ENCODE data around the gene C2CD2. TPM values are rescaled to one million over a fixed set of nuclear protein-coding genes. Genes with fewer than 3 reads are reported as not detected.

Gene C2CD2
- total RNA-seq, 1 donor from 2014 or later, result 23.8 TPM

GRCh38 chr21:41856572-41856971 is 97.2 kb downstream of the C2CD2 start:
- H3K4me1 ChIP-seq, result no peaks in the 10 kb centered on the region
- no peak overlapping the region for H3K4me3 ChIP-seq
- no peaks in the 10 kb centered on the region for H3K27me3 ChIP-seq (ENCODE audit: low read depth)
- peaks cover 63% of the 10 kb centered on the region for H3K36me3 ChIP-seq
- TF ChIP-seq CTCF (IDR thresholded peaks at IDR 0.05), result no peak
- no peak overlapping the region for H3K27ac ChIP-seq
- H3K9me3 ChIP-seq, result no peaks in the 10 kb centered on the region
- ATAC-seq (no peak), DNase-seq (no peak)
- intact Hi-C loops (cut with DNase I), result no loop called here

DNA sequence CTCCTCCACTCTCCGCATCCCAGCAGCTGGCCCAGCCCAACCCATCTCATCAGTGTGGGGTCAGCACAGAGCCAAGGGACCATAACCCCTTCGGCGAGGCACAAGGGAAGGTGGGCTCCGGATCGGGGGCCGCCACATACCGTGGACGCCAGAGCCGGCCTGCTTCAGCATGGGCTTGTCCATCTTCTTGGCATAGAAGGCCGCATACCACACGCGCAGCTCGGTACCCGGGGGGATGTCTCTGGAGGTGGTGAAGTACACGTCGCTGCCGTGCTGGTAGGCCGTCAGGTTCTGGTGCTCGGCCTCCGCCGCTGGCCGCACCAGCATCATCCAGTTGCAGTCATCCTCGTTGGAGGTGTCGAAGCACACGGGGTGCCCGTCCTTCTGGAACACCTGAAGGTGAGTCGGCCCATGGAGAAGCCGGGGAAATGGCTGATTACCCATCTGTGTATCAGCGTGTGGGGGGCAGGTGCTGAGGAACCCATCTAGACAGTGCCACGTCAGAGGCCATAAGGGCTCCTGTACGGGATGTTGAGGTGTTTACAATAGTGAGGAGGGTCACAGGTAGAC is 99.3 kb downstream of the C2CD2 start:
- Histone ChIP-seq H3K36me3 (peaks cover 68% of the 10 kb centered on the region), H3K4me3 (no peak overlapping the region), H3K27ac (no peak overlapping the region), H3K9me3 (no peaks in the 10 kb centered on the region), H3K27me3 (ENCODE audit: low read depth) (no peaks in the 10 kb centered on the region), H3K4me1 (no peaks in the 10 kb centered on the region)
- intact Hi-C loops (cut with DNase I), result no loop called here
- DNase-seq (no peak), ATAC-seq (no peak)
- no peak for TF ChIP-seq CTCF (IDR thresholded peaks at IDR 0.05)

GRCh38 chr21:41852929-41853320 is 100.9 kb downstream of the C2CD2 start:
- no peak overlapping the region for H3K27ac ChIP-seq
- H3K4me3 ChIP-seq, result no peak overlapping the region
- DNase-seq (no peak), ATAC-seq (no peak)
- no peaks in the 10 kb centered on the region for H3K9me3 ChIP-seq
- no peaks in the 10 kb centered on the region for H3K27me3 ChIP-seq (ENCODE audit: low read depth)
- TF ChIP-seq CTCF (IDR thresholded peaks at IDR 0.05), result no peak
- H3K4me1 ChIP-seq, result no peaks in the 10 kb centered on the region
- intact Hi-C loops (cut with DNase I), result no loop called here
- H3K36me3 ChIP-seq, result peaks cover 57% of the 10 kb centered on the region

DNA sequence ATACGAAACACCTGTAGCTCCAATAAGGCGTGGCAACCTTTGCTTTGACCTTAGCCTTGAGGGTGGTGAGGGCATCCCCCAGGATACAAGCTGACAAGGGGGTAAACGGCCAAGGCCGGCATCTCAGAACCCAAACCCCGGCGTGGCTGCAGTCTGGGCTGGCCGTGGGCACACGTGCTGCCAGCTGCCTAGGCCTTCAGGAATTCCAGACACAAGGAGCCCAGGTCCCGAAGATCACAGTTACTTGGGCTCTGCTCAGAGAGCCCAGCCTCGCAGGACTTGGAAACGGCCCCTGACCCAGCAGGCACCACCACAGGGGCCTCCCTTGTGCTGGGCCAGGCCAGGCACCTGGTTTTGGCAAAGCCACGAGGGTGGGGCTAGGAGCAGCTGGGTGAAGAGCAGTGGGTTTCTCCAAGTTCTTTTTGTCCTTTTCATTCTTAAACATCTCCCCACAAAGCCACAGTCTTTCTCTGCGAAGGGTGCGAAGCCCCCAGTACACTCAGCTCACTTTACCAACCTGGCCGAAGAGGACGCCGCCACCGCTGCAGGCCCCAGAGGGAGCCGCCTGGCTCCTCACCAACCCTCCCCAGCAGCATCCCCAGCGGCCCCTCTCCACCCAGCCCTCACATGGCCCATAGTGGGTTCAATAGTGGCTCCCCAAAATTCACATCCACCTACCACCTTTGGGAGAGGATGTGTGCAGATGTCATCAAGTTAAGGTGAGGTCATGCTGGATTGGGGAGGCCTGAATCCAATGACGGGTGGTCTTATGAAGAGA is 101.5 kb downstream of the C2CD2 start:
- ATAC-seq (no peak), DNase-seq (no peak)
- no peak for TF ChIP-seq CTCF (IDR thresholded peaks at IDR 0.05)
- H3K9me3 ChIP-seq, result no peaks in the 10 kb centered on the region
- intact Hi-C loops (cut with DNase I), result no loop called here
- H3K4me3 ChIP-seq, result no peak overlapping the region
- H3K4me1 ChIP-seq, result no peaks in the 10 kb centered on the region
- peaks cover 56% of the 10 kb centered on the region for H3K36me3 ChIP-seq
- no peaks in the 10 kb centered on the region for H3K27me3 ChIP-seq (ENCODE audit: low read depth)
- no peak overlapping the region for H3K27ac ChIP-seq

DNA sequence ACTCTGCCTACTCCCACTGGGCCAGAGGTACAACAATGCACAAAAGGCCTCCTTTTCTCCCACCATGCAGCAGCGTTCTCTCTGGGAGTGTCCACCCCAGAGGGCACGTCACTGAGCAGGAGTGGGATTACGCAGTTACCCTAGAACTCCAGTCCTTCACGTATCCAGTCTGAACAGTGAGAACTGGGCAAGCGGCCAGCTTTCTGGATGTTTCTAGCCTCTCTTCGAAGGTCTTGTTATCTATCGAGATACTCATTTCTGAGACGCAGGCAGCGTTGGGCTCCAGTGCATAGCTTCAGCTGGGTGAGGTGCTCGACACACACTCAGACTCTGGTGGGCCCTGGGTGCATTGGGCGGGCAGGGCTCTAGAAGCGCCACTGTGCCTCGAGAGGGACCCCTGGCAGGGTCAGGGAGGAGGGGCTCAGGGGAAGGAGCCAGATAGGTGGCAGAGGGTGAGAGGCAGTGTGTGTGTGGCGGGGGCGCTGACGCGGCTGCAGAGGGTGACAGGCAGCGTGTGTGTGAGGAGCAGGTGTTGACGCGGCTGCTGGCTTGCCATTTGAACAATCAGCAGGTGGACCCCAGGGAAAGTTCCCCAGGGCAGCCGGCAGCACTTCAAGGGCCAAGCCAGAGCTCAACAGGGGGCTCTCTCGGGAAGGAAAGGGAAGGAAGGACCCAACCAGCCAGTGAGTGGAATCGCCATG is 102.6 kb downstream of the C2CD2 start:
- DNase-seq (no peak), ATAC-seq (no peak)
- H3K36me3 ChIP-seq, result peaks cover 53% of the 10 kb centered on the region
- no peaks in the 10 kb centered on the region for H3K4me1 ChIP-seq
- H3K27ac ChIP-seq, result no peak overlapping the region
- intact Hi-C loops (cut with DNase I), result no loop called here
- H3K9me3 ChIP-seq, result no peaks in the 10 kb centered on the region
- H3K4me3 ChIP-seq, result no peak overlapping the region
- H3K27me3 ChIP-seq (ENCODE audit: low read depth), result no peaks in the 10 kb centered on the region
- no peak for TF ChIP-seq CTCF (IDR thresholded peaks at IDR 0.05)
